ENCODE measurements around the gene TFDP2.

Gene TFDP2

GRCh38 chr3:142118911-142119310 lies 30.4 kb downstream of the TFDP2 start:
- POLR2A ChIA-PET = no interaction called here

More at GRCh38 chr3:142118911-142119310, 30.4 kb downstream of the TFDP2 start:
- Histone ChIP-seq H3K27ac (ENCODE audit: extremely low read depth, low read depth, low read length) (no peak overlapping the region), H3K36me3 (ENCODE audit: control insufficient read depth in 2 of 2, insufficient read depth in 1 of 2, low read length in 2 of 2) (no peaks in the 10 kb centered on the region), H3K4me1 (ENCODE audit: control insufficient read depth, insufficient read depth, low read length) (peaks cover 2% of the 10 kb centered on the region; the same call in 1 of the 2 replicates), H3K9me3 (ENCODE audit: control insufficient read depth, insufficient read depth, low read depth, low read length) (no peaks in the 10 kb centered on the region), H3K4me3 (ENCODE audit: low read depth, low read length) (no peak overlapping the region)
- TF ChIP-seq ZNF600 (tag by site-specific recombination; IDR thresholded peaks at IDR 0.05) = no peak
- no peak for TF ChIP-seq ZNF707 (tag by site-specific recombination; IDR thresholded peaks at IDR 0.05)
- TF ChIP-seq EGR2 (tag by site-specific recombination; IDR thresholded peaks at IDR 0.05; ENCODE audit: low read depth) = no peak
- no peak for TF ChIP-seq ZNF768 (tag by site-specific recombination; IDR thresholded peaks at IDR 0.05)
- TF ChIP-seq ZSCAN16 (tag by site-specific recombination; IDR thresholded peaks at IDR 0.05) = no peak
- TF ChIP-seq, protein P1, sequence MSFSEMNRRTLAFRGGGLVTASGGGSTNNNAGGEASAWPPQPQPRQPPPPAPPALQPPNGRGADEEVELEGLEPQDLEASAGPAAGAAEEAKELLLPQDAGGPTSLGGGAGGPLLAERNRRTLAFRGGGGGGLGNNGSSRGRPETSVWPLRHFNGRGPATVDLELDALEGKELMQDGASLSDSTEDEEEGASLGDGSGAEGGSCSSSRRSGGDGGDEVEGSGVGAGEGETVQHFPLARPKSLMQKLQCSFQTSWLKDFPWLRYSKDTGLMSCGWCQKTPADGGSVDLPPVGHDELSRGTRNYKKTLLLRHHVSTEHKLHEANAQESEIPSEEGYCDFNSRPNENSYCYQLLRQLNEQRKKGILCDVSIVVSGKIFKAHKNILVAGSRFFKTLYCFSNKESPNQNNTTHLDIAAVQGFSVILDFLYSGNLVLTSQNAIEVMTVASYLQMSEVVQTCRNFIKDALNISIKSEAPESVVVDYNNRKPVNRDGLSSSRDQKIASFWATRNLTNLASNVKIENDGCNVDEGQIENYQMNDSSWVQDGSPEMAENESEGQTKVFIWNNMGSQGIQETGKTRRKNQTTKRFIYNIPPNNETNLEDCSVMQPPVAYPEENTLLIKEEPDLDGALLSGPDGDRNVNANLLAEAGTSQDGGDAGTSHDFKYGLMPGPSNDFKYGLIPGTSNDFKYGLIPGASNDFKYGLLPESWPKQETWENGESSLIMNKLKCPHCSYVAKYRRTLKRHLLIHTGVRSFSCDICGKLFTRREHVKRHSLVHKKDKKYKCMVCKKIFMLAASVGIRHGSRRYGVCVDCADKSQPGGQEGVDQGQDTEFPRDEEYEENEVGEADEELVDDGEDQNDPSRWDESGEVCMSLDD (tag by site-specific recombination; IDR thresholded peaks at IDR 0.05) = no peak
- TF ChIP-seq, protein P2, sequence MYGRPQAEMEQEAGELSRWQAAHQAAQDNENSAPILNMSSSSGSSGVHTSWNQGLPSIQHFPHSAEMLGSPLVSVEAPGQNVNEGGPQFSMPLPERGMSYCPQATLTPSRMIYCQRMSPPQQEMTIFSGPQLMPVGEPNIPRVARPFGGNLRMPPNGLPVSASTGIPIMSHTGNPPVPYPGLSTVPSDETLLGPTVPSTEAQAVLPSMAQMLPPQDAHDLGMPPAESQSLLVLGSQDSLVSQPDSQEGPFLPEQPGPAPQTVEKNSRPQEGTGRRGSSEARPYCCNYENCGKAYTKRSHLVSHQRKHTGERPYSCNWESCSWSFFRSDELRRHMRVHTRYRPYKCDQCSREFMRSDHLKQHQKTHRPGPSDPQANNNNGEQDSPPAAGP (tag by site-specific recombination; IDR thresholded peaks at IDR 0.05) = no peak
- TF ChIP-seq ZNF132 (tag by site-specific recombination; IDR thresholded peaks at IDR 0.05; ENCODE audit: borderline replicate concordance) = no peak
- TF ChIP-seq ZNF239 (tag by site-specific recombination; IDR thresholded peaks at IDR 0.05) = no peak
- no peak for TF ChIP-seq PRDM6 (tag by site-specific recombination; IDR thresholded peaks at IDR 0.05)
- TF ChIP-seq ZNF155 (tag by site-specific recombination; IDR thresholded peaks at IDR 0.05) = no peak
- TF ChIP-seq KLF8 (tag by site-specific recombination; IDR thresholded peaks at IDR 0.05) = no peak
- TF ChIP-seq ZNF2 (tag by site-specific recombination; IDR thresholded peaks at IDR 0.05) = no peak
- TF ChIP-seq ZNF596 (tag by site-specific recombination; IDR thresholded peaks at IDR 0.05) = no peak
- TF ChIP-seq KLF10 (tag by site-specific recombination; IDR thresholded peaks at IDR 0.05) = no peak
- TF ChIP-seq, protein P3, sequence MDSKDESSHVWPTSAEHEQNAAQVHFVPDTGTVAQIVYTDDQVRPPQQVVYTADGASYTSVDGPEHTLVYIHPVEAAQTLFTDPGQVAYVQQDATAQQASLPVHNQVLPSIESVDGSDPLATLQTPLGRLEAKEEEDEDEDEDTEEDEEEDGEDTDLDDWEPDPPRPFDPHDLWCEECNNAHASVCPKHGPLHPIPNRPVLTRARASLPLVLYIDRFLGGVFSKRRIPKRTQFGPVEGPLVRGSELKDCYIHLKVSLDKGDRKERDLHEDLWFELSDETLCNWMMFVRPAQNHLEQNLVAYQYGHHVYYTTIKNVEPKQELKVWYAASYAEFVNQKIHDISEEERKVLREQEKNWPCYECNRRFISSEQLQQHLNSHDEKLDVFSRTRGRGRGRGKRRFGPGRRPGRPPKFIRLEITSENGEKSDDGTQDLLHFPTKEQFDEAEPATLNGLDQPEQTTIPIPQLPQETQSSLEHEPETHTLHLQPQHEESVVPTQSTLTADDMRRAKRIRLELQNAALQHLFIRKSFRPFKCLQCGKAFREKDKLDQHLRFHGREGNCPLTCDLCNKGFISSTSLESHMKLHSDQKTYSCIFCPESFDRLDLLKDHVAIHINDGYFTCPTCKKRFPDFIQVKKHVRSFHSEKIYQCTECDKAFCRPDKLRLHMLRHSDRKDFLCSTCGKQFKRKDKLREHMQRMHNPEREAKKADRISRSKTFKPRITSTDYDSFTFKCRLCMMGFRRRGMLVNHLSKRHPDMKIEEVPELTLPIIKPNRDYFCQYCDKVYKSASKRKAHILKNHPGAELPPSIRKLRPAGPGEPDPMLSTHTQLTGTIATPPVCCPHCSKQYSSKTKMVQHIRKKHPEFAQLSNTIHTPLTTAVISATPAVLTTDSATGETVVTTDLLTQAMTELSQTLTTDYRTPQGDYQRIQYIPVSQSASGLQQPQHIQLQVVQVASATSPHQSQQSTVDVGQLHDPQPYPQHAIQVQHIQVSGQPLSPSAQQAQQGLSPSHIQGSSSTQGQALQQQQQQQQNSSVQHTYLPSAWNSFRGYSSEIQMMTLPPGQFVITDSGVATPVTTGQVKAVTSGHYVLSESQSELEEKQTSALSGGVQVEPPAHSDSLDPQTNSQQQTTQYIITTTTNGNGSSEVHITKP (tag by site-specific recombination; IDR thresholded peaks at IDR 0.05) = no peak
- no peak for TF ChIP-seq KLF1 (tag by site-specific recombination; IDR thresholded peaks at IDR 0.05)
- no peak for TF ChIP-seq ZNF138 (tag by site-specific recombination; IDR thresholded peaks at IDR 0.05; ENCODE audit: borderline replicate concordance)
- CTCF ChIA-PET = interaction anchor here (0.8 kb wide), 1 partner anchor 605 kb away, joined by 3 read pairs; the partner anchor contains the start of gene TRPC1
